Vagina (tissue), 2 donors: ENCODE results near the gene ASB10.

Experiments used
- POLR2A ChIP-seq, 2 donors: fragments of 450-650 bp; IDR thresholded peaks; one replicate each; pipeline ENCODE4 v1.6.1; 2017; ENCODE audit warnings: antibody characterized with exemption in 2 of 2, mild to moderate bottlenecking in 2 of 2, moderate library complexity in 2 of 2
- TF ChIP-seq, protein P1 (sequence below), 3 experiments: fragments of 450-650 bp in 2 of 3; fragments of 200-600 bp in 1 of 3; sonication (generic) in 1 of 3; IDR thresholded peaks; one replicate each; pipeline ENCODE4 v1.5.1; 2017 to 2019; ENCODE audit warnings: antibody characterized with exemption in 3 of 3, mild to moderate bottlenecking in 2 of 3, moderate library complexity in 2 of 3

DNA sequence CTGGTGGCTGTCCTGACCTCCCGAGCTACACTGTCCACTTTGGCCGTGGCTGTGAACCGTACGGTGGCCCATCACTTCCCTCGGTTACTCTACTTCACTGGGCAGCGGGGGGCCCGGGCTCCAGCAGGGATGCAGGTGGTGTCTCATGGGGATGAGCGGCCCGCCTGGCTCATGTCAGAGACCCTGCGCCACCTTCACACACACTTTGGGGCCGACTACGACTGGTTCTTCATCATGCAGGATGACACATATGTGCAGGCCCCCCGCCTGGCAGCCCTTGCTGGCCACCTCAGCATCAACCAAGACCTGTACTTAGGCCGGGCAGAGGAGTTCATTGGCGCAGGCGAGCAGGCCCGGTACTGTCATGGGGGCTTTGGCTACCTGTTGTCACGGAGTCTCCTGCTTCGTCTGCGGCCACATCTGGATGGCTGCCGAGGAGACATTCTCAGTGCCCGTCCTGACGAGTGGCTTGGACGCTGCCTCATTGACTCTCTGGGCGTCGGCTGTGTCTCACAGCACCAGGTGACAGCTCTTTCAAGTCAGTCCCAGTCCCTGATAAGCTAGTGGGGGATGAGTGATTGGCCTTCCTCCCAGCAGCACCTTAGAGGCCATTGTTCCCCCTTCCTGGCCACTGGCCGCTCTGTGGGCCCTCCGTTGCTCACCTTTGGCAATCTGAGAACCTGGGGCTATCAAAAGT is 48.2 kb upstream of the ASB10 start:
- TF ChIP-seq, protein P1, sequence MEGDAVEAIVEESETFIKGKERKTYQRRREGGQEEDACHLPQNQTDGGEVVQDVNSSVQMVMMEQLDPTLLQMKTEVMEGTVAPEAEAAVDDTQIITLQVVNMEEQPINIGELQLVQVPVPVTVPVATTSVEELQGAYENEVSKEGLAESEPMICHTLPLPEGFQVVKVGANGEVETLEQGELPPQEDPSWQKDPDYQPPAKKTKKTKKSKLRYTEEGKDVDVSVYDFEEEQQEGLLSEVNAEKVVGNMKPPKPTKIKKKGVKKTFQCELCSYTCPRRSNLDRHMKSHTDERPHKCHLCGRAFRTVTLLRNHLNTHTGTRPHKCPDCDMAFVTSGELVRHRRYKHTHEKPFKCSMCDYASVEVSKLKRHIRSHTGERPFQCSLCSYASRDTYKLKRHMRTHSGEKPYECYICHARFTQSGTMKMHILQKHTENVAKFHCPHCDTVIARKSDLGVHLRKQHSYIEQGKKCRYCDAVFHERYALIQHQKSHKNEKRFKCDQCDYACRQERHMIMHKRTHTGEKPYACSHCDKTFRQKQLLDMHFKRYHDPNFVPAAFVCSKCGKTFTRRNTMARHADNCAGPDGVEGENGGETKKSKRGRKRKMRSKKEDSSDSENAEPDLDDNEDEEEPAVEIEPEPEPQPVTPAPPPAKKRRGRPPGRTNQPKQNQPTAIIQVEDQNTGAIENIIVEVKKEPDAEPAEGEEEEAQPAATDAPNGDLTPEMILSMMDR (IDR thresholded peaks at IDR 0.05) = no peak
- TF ChIP-seq POLR2A (IDR thresholded peaks at IDR 0.05) = no peak
